Smooth muscle cell of the brain vasculature (primary cell): ENCODE results near the gene PHF19.

Source experiments
- DNase-seq: peaks from one replicate; pipeline ENCODE4 v3.0.0-alpha.2; 2012; ENCODE audit warnings: low read depth, low spot score

PHF19 gene

GRCh38 chr9:120853198-120853597 lies 23.8 kb downstream of the PHF19 start:
- DNase-seq = no peak

- DNase-seq = no peak
These were observed 24.6 kb downstream of the PHF19 start for GRCh38 chr9:120852240-120853010.

GRCh38 chr9:120851449-120851848 lies 25.5 kb downstream of the PHF19 start:
- DNase-seq = no peak

GRCh38 chr9:120850315-120850714 lies 26.7 kb downstream of the PHF19 start:
- no peak for DNase-seq

GRCh38 chr9:120846906-120847305 lies 30.1 kb downstream of the PHF19 start:
- no peak for DNase-seq

- no peak for DNase-seq
These were observed 30.6 kb downstream of the PHF19 start for GRCh38 chr9:120846251-120846889.

GRCh38 chr9:120845255-120845654 lies 31.7 kb downstream of the PHF19 start:
- DNase-seq = no peak

- peak; percentile 96 for DNase-seq
These were observed 34.1 kb downstream of the PHF19 start, which contains the start of gene PSMD5 for GRCh38 chr9:120842685-120843485. Gene PSMD5, minus strand, starts transcription at chr9:120842922. Its CDS starts 13 bp downstream, at chr9:120842909.

GRCh38 chr9:120841930-120842684 lies 34.9 kb downstream of the PHF19 start:
- no peak for DNase-seq

GRCh38 chr9:120839146-120839545 lies 37.8 kb downstream of the PHF19 start:
- no peak for DNase-seq

- DNase-seq = no peak
These were observed 39.1 kb downstream of the PHF19 start for GRCh38 chr9:120837921-120838320.

GRCh38 chr9:120833325-120833724 lies 43.7 kb downstream of the PHF19 start:
- DNase-seq = no peak

GRCh38 chr9:120832807-120833206 lies 44.2 kb downstream of the PHF19 start:
- DNase-seq = no peak

- DNase-seq = no peak
These were observed 46.1 kb downstream of the PHF19 start for GRCh38 chr9:120830865-120831264.

- DNase-seq = no peak
These were observed 46.8 kb downstream of the PHF19 start for GRCh38 chr9:120830151-120830550.

GRCh38 chr9:120829650-120830049 lies 47.3 kb downstream of the PHF19 start:
- DNase-seq = no peak

- no peak for DNase-seq
These were observed 56.9 kb downstream of the PHF19 start for GRCh38 chr9:120820095-120820494.

- DNase-seq = no peak
These were observed 58.4 kb downstream of the PHF19 start for GRCh38 chr9:120818595-120818994.

- DNase-seq = no peak
These were observed 61.9 kb downstream of the PHF19 start for GRCh38 chr9:120815075-120815474.

GRCh38 chr9:120808931-120809330 lies 68.1 kb downstream of the PHF19 start:
- DNase-seq = no peak

- no peak for DNase-seq
These were observed 69.2 kb downstream of the PHF19 start for GRCh38 chr9:120807607-120808379.
